Natural killer cell (primary cell): ENCODE results near the gene RPRML. TPM values are rescaled to one million over a fixed set of nuclear protein-coding genes. Genes with fewer than 3 reads are reported as not detected.
A peak's percentile ranks its signal among the peaks of the same experiment; 100 is the strongest.

Source experiments
- ATAC-seq, 3 donors: fragments of 150-1000 bp in 2 of 3; fragments of 200-7000 bp in 1 of 3; cut with Tn5 transposase; 1 replicate in 1 of 3; 2 replicates in 2 of 3; pipeline ENCODE4 v1.10.0; 2021; ENCODE audit warnings: mild to moderate bottlenecking in 2 of 3, moderate library complexity in 2 of 3
- DNase-seq, 2 donors: peaks; one replicate each; pipeline versions ENCODE4 v3.0.0 to v3.0.0-alpha.2; 2013 to 2021; ENCODE audit warnings: mixed read lengths in 1 of 2
- H3K27ac ChIP-seq: one replicate; pipeline ENCODE4 v1.5.1; 2013; ENCODE audit warnings: mild to moderate bottlenecking, low read length
- H3K27me3 ChIP-seq: one replicate; pipeline ENCODE4 v1.6.1; 2013; ENCODE audit warnings: low read length; ENCODE audit not compliant: control insufficient read depth, insufficient read depth
- H3K36me3 ChIP-seq: one replicate; pipeline ENCODE4 v1.6.1; 2013; ENCODE audit warnings: low read length; ENCODE audit not compliant: control insufficient read depth, insufficient read depth
- H3K4me1 ChIP-seq: one replicate; pipeline ENCODE4 v1.6.1; 2013; ENCODE audit warnings: low read length; ENCODE audit not compliant: control insufficient read depth, insufficient read depth
- H3K4me3 ChIP-seq: one replicate; pipeline ENCODE4 v1.5.1; 2013; ENCODE audit warnings: low read length
- H3K9me3 ChIP-seq: one replicate; pipeline ENCODE4 v1.6.1; 2013; ENCODE audit warnings: low read length; ENCODE audit not compliant: control insufficient read depth, insufficient read depth
- H3K27ac Mint-ChIP-seq, 2 donors: one replicate each; pipeline ENCODE4 v1.8.0; 2022; ENCODE audit warnings: mild to moderate bottlenecking in 2 of 2, mixed read lengths in 2 of 2, moderate library complexity in 1 of 2
- H3K27me3 Mint-ChIP-seq, 2 donors: one replicate each; pipeline ENCODE4 v1.8.0; 2022; ENCODE audit warnings: low read depth in 2 of 2, mixed read lengths in 2 of 2
- H3K36me3 Mint-ChIP-seq: one replicate; pipeline ENCODE4 v1.8.0; 2022; ENCODE audit warnings: mixed read lengths
- H3K4me1 Mint-ChIP-seq, 2 donors: one replicate each; pipeline ENCODE4 v1.8.0; 2022; ENCODE audit warnings: mixed read lengths in 2 of 2
- H3K4me3 Mint-ChIP-seq: one replicate; pipeline ENCODE4 v1.8.0; 2022; ENCODE audit warnings: mild to moderate bottlenecking, moderate library complexity, mixed read lengths
- H3K9me3 Mint-ChIP-seq, 2 donors: one replicate each; pipeline ENCODE4 v1.8.0; 2022; ENCODE audit warnings: mixed read lengths in 2 of 2
- CTCF ChIP-seq: fragments of 200-600 bp; IDR thresholded peaks from one replicate; pipeline ENCODE4 v1.8.0; 2022; ENCODE audit warnings: antibody characterized with exemption
- WGBS: methylation state at CpG from one replicate; pipeline ENCODE4 v1.1.7; 2013; ENCODE audit warnings: missing lambda C conversion rate; ENCODE audit not compliant: insufficient coverage; 5-methylcytosine and 5-hydroxymethylcytosine counted together
- intact Hi-C: fragments of 100-400 bp; cut with micrococcal nuclease; formaldehyde crosslinking; loops from one replicate; pipeline ENCODE4 v1.14.2; 2022
- total RNA-seq, 4 donors: library from RNA; stranded (reverse); fragments of 120-200 nt in 1 of 4; gene quantifications; one replicate each; pipeline versions ENCODE4 v1.2.3 to v1.2.4, GENCODE V29; 2013 to 2022

The RPRML gene
- total RNA-seq, 3 donors from 2014 or later (not counting 1 experiment from before 2014, with no cell fraction given) = not detected

GRCh38 chr17:46942441-46943217 is 36.4 kb downstream of the RPRML start:
- peaks cover 34% of the 10 kb centered on the region for H3K4me1 ChIP-seq
- no peak overlapping the region for H3K4me3 Mint-ChIP-seq
- H3K9me3 Mint-ChIP-seq = no peaks in the 10 kb centered on the region
- H3K36me3 ChIP-seq = peaks cover 29% of the 10 kb centered on the region
- H3K4me3 ChIP-seq = no peak overlapping the region
- 63% methylated on average over 10 of the region's 10 CpGs for WGBS
- no peak overlapping the region for H3K27ac Mint-ChIP-seq
- no peaks in the 10 kb centered on the region for H3K9me3 ChIP-seq
- no peaks in the 10 kb centered on the region for H3K36me3 Mint-ChIP-seq
- H3K27ac ChIP-seq = no peak overlapping the region
- H3K4me1 Mint-ChIP-seq = peaks cover 22 to 32% of the 10 kb centered on the region in 2 donors
- ATAC-seq (peak; percentile 50 to 70 (median 59)), DNase-seq (peak; percentile 38 to 69)
- intact Hi-C loops = loop anchor here (1.0 to 10.0 kb wide), 2 partner anchors 59 to 672 kb away; no protein-coding TSS in a partner anchor
- no peaks in the 10 kb centered on the region for H3K27me3 Mint-ChIP-seq
- H3K27me3 ChIP-seq = no peaks in the 10 kb centered on the region
- TF ChIP-seq CTCF = peak; percentile 72

GRCh38 chr17:46940692-46941404 is 38.2 kb downstream of the RPRML start:
- Mint-ChIP-seq H3K4me3 (no peak overlapping the region), H3K27ac (peak overlapping the region; percentile 33 to 36), H3K36me3 (no peaks in the 10 kb centered on the region), H3K9me3 (no peaks in the 10 kb centered on the region), H3K4me1 (peaks cover 22 to 27% of the 10 kb centered on the region in 2 donors), H3K27me3 (no peaks in the 10 kb centered on the region)
- Histone ChIP-seq H3K36me3 (peaks cover 43% of the 10 kb centered on the region), H3K27ac (no peak overlapping the region), H3K4me3 (no peak overlapping the region), H3K9me3 (no peaks in the 10 kb centered on the region), H3K4me1 (peaks cover 33% of the 10 kb centered on the region), H3K27me3 (no peaks in the 10 kb centered on the region)
- peak; percentile 43 to 78 for DNase-seq
- TF ChIP-seq CTCF = peak; percentile 58
- ATAC-seq = peak; percentile 75 to 77 (median 76)
- intact Hi-C loops = loop anchor here (2.0 to 10.0 kb wide), 2 partner anchors 100 to 674 kb away; no protein-coding TSS in a partner anchor
- 44% methylated on average over 7 of the region's 7 CpGs for WGBS

- intact Hi-C loops = no loop called here
- H3K36me3 Mint-ChIP-seq = peaks cover 26% of the 10 kb centered on the region
Measured at GRCh38 chr17:46935658-46936266, 43.3 kb downstream of the RPRML start.

More at GRCh38 chr17:46935658-46936266, 43.3 kb downstream of the RPRML start:
- Mint-ChIP-seq H3K4me1 (peaks cover 0 to 4% of the 10 kb centered on the region in 2 donors), H3K4me3 (no peak overlapping the region), H3K27ac (no peak overlapping the region), H3K27me3 (no peaks in the 10 kb centered on the region), H3K9me3 (no peaks in the 10 kb centered on the region)
- ATAC-seq (no peak), DNase-seq (no peak)
- no peak overlapping the region for H3K4me3 ChIP-seq
- H3K9me3 ChIP-seq = no peaks in the 10 kb centered on the region
- no peaks in the 10 kb centered on the region for H3K4me1 ChIP-seq
- H3K27me3 ChIP-seq = no peaks in the 10 kb centered on the region
- 93% methylated on average over 7 of the region's 7 CpGs for WGBS
- H3K36me3 ChIP-seq = peaks cover 88% of the 10 kb centered on the region
- TF ChIP-seq CTCF = no peak
- no peak overlapping the region for H3K27ac ChIP-seq
